ENCODE data around the gene OR52B2.

DNA sequence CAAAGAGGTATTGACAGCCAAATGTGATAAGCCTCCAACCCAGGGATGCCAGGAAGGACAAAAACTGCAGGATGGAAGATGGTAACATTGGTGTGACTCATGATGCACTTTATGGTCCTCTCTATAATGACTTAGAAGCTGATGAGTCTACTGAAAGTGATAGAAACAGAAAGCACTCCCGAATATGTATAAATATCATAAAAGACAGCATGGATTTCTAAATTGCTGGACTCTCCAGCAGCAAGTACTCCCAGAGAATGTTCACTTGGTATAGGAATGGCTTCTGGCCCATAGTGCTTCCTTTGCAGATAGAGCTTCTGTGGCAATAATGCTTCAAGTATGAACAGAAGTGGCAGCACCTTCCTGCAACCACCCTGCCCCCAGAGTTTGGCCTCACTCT lies at the start of gene OR52B2:
- TF ChIP-seq, protein P1, sequence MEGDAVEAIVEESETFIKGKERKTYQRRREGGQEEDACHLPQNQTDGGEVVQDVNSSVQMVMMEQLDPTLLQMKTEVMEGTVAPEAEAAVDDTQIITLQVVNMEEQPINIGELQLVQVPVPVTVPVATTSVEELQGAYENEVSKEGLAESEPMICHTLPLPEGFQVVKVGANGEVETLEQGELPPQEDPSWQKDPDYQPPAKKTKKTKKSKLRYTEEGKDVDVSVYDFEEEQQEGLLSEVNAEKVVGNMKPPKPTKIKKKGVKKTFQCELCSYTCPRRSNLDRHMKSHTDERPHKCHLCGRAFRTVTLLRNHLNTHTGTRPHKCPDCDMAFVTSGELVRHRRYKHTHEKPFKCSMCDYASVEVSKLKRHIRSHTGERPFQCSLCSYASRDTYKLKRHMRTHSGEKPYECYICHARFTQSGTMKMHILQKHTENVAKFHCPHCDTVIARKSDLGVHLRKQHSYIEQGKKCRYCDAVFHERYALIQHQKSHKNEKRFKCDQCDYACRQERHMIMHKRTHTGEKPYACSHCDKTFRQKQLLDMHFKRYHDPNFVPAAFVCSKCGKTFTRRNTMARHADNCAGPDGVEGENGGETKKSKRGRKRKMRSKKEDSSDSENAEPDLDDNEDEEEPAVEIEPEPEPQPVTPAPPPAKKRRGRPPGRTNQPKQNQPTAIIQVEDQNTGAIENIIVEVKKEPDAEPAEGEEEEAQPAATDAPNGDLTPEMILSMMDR (IDR thresholded peaks at IDR 0.05): no peak
- no peak for TF ChIP-seq POLR2A (IDR thresholded peaks at IDR 0.05)

Data from thyroid gland (tissue), 4 donors.